ENCODE measurements around the gene SYTL3.
"Not testable (repeated sequence)": the region's sequence is repeated elsewhere in the genome, so short reads cannot be mapped to it uniquely, and the experiment has no call there.

Gene SYTL3

GRCh38 chr6:158649289-158650143 is at the start of gene SYTL3:
TSS of gene SYTL3 (plus strand) at chr6:158650054. CDS start at chr6:158663269, 13,215 bp downstream.
- peak; percentile 71 to 84 for DNase-seq

GRCh38 chr6:158603261-158604047 is 46.4 kb upstream of the SYTL3 start:
- DNase-seq: no peak

GRCh38 chr6:158604048-158604406 is 45.8 kb upstream of the SYTL3 start:
- no peak for DNase-seq

GRCh38 chr6:158605266-158605878 is 44.5 kb upstream of the SYTL3 start:
- DNase-seq: peak; percentile 86 to 90

GRCh38 chr6:158606011-158606410 is 43.8 kb upstream of the SYTL3 start:
- not testable (repeated sequence) for DNase-seq

GRCh38 chr6:158606935-158607334 is 42.9 kb upstream of the SYTL3 start:
- DNase-seq: no peak

GRCh38 chr6:158607411-158608170 is 42.3 kb upstream of the SYTL3 start:
- DNase-seq: no peak

GRCh38 chr6:158608221-158608620 is 41.6 kb upstream of the SYTL3 start:
- no peak for DNase-seq

GRCh38 chr6:158609455-158610155 is 40.2 kb upstream of the SYTL3 start:
- no peak for DNase-seq

GRCh38 chr6:158610319-158610968 is 39.4 kb upstream of the SYTL3 start:
- DNase-seq: no peak

- DNase-seq: no peak
These were observed 38.8 kb upstream of the SYTL3 start for GRCh38 chr6:158611039-158611438.

- DNase-seq: no peak
These were observed 38.1 kb upstream of the SYTL3 start for GRCh38 chr6:158611541-158612370.

GRCh38 chr6:158614606-158615005 is 35.2 kb upstream of the SYTL3 start:
- not testable (repeated sequence) for DNase-seq

- not testable (repeated sequence) for DNase-seq
These were observed 31.6 kb upstream of the SYTL3 start for GRCh38 chr6:158618289-158618688.

GRCh38 chr6:158619922-158620801 is 29.7 kb upstream of the SYTL3 start:
- DNase-seq: no peak

GRCh38 chr6:158620963-158621693 is 28.7 kb upstream of the SYTL3 start:
- no peak for DNase-seq

- DNase-seq: no peak
These were observed 27.9 kb upstream of the SYTL3 start for GRCh38 chr6:158621694-158622544.

Measured in Kasumi-1 (cell line).